Bronchial epithelial cell (primary cell): ENCODE results near the gene DNPH1. TPM values are rescaled to one million over a fixed set of nuclear protein-coding genes. Genes with fewer than 3 reads are reported as not detected.
A peak's percentile ranks its signal among the peaks of the same experiment; 100 is the strongest.

Source experiments
- DNase-seq: peaks from one replicate; pipeline ENCODE4 v3.0.0-alpha.2; 2010; ENCODE audit warnings: low read depth
- FAIRE-seq: peaks from 2 replicates; lab custom pipeline; 2011; peaks lifted over from hg19 to GRCh38; lab: Jason Lieb, UNC
- H3K27me3 ChIP-seq: 2 replicates; pipeline ENCODE4 v1.5.1; 2011; ENCODE audit warnings: low read length; ENCODE audit not compliant: control insufficient read depth, insufficient read depth
- H3K36me3 ChIP-seq: 2 replicates; pipeline ENCODE4 v1.5.1; 2011; ENCODE audit warnings: low read length; ENCODE audit not compliant: control insufficient read depth, insufficient read depth
- H3K4me3 ChIP-seq: 2 replicates; pipeline ENCODE4 v1.5.1; 2011; ENCODE audit warnings: mild to moderate bottlenecking, low read depth, low read length, control low read depth
- CTCF ChIP-seq: IDR thresholded peaks from 2 replicates; pipeline ENCODE4 v1.5.1; 2011; ENCODE audit warnings: mild to moderate bottlenecking, moderate library complexity, low read length, control low read depth, inconsistent platforms; ENCODE audit not compliant: insufficient read depth, severe bottlenecking
- total RNA-seq: library from RNA; depleted of rRNA; stranded (reverse); fragments of >200 nt; gene quantifications from 2 replicates; pipeline ENCODE4 v1.2.1, GENCODE V29; 2014

Gene DNPH1
- total RNA-seq, 1 donor from 2014 or later: 59.8 TPM

GRCh38 chr6:43256670-43257366, 27.5 kb upstream of the DNPH1 start:
- Histone ChIP-seq H3K4me3 (no peak overlapping the region), H3K36me3 (no peaks in the 10 kb centered on the region), H3K27me3 (peaks cover 4% of the 10 kb centered on the region)
- no peak for FAIRE-seq
- no peak for TF ChIP-seq CTCF
- DNase-seq: no peak

- H3K36me3 ChIP-seq: no peaks in the 10 kb centered on the region
- no peak for TF ChIP-seq CTCF
- DNase-seq (no peak), FAIRE-seq (no peak)
- no peak overlapping the region for H3K4me3 ChIP-seq
- H3K27me3 ChIP-seq: peaks cover 14% of the 10 kb centered on the region
Measured at GRCh38 chr6:43255408-43256054, 26.2 kb upstream of the DNPH1 start.

GRCh38 chr6:43254846-43255245, 25.6 kb upstream of the DNPH1 start:
- no peak overlapping the region for H3K4me3 ChIP-seq
- DNase-seq: no peak
- peaks cover 15% of the 10 kb centered on the region for H3K27me3 ChIP-seq
- TF ChIP-seq CTCF: no peak
- no peaks in the 10 kb centered on the region for H3K36me3 ChIP-seq
- FAIRE-seq: no peak

- Histone ChIP-seq H3K36me3 (no peaks in the 10 kb centered on the region), H3K27me3 (peaks cover 15% of the 10 kb centered on the region), H3K4me3 (no peak overlapping the region)
- FAIRE-seq (no peak), DNase-seq (peak; percentile 24)
- no peak for TF ChIP-seq CTCF
Measured at GRCh38 chr6:43254138-43254817, 25.0 kb upstream of the DNPH1 start.

GRCh38 chr6:43253401-43253800, 24.1 kb upstream of the DNPH1 start:
- no peak for TF ChIP-seq CTCF
- Histone ChIP-seq H3K27me3 (peaks cover 13% of the 10 kb centered on the region), H3K4me3 (no peak overlapping the region), H3K36me3 (no peaks in the 10 kb centered on the region)
- FAIRE-seq (no peak), DNase-seq (no peak)
